OCI-LY1 (cell line): Measurements from ENCODE around the gene CLRN3.

ENCODE experiments used
- H2AFZ ChIP-seq: fragments of 200-600 bp; sonication (generic), shearing (Covaris generic); 2 replicates; pipeline ENCODE4 v1.6.0; 2014; ENCODE audit warnings: antibody characterized with exemption, mild to moderate bottlenecking, low read length
- H3F3A ChIP-seq: fragments of 200-600 bp; sonication (generic), shearing (Covaris generic); 2 replicates; pipeline ENCODE4 v1.6.0; 2014; ENCODE audit warnings: mild to moderate bottlenecking, antibody characterized with exemption, low read length, moderate library complexity; ENCODE audit not compliant: insufficient read depth
- H3K27ac ChIP-seq: fragments of 200-600 bp; sonication (generic); 2 replicates; pipeline ENCODE4 v1.5.1; 2014; ENCODE audit warnings: low read length, mixed run types, mild to moderate bottlenecking, low read depth; ENCODE audit not compliant: poor library complexity, severe bottlenecking
- H3K27me3 ChIP-seq: fragments of 200-600 bp; sonication (generic); 2 replicates; pipeline ENCODE4 v1.6.0; 2014; ENCODE audit warnings: antibody characterized with exemption, mild to moderate bottlenecking, low read length, moderate library complexity; ENCODE audit not compliant: insufficient read depth
- H3K36me3 ChIP-seq: fragments of 200-600 bp; sonication (generic); 2 replicates; pipeline ENCODE4 v1.6.1; 2014; ENCODE audit warnings: mild to moderate bottlenecking, antibody characterized with exemption, low read length, moderate library complexity, mixed read lengths; ENCODE audit not compliant: insufficient read depth
- H3K4me1 ChIP-seq: fragments of 200-600 bp; sonication (generic); 2 replicates; pipeline ENCODE4 v1.5.1; 2014; ENCODE audit warnings: mild to moderate bottlenecking, low read length, moderate library complexity; ENCODE audit not compliant: insufficient read depth, severe bottlenecking
- H3K4me2 ChIP-seq: fragments of 200-600 bp; sonication (generic), shearing (Covaris generic); 2 replicates; pipeline ENCODE4 v1.6.1; 2014; ENCODE audit warnings: low read length
- H3K4me3 ChIP-seq: fragments of 200-600 bp; sonication (generic); 2 replicates; pipeline ENCODE4 v1.5.1; 2014; ENCODE audit warnings: low read length, low read depth, mild to moderate bottlenecking, mixed read lengths; ENCODE audit not compliant: poor library complexity, severe bottlenecking
- H3K79me2 ChIP-seq: fragments of 200-600 bp; shearing (Covaris generic); 2 replicates; pipeline ENCODE4 v1.6.1; 2016; ENCODE audit warnings: mixed run types, low read length, mixed read lengths; ENCODE audit not compliant: insufficient read depth
- H3K9ac ChIP-seq: fragments of 200-600 bp; sonication (generic), shearing (Covaris generic); 2 replicates; pipeline ENCODE4 v1.6.1; 2014; ENCODE audit warnings: mild to moderate bottlenecking, low read length, mixed read lengths
- H3K9me2 ChIP-seq: fragments of 200-600 bp; sonication (generic), shearing (Covaris generic); 2 replicates; pipeline ENCODE4 v1.6.1; 2014; ENCODE audit warnings: low read depth, mild to moderate bottlenecking, low read length, mixed read lengths
- H3K9me3 ChIP-seq: fragments of 200-600 bp; shearing (Covaris generic); 2 replicates; pipeline ENCODE4 v1.6.1; 2014; ENCODE audit warnings: low read length, mixed read lengths
- H4K20me1 ChIP-seq: fragments of 200-600 bp; sonication (generic), shearing (Covaris generic); 2 replicates; pipeline ENCODE4 v1.6.0; 2016; ENCODE audit warnings: mild to moderate bottlenecking, low read length; ENCODE audit not compliant: insufficient read depth
- EZH2 ChIP-seq: fragments of 200-600 bp; sonication (generic), shearing (Covaris generic); IDR thresholded peaks from 2 replicates; pipeline ENCODE4 v1.8.0; 2017; ENCODE audit warnings: borderline replicate concordance, mixed run types, mild to moderate bottlenecking, antibody characterized with exemption, low read length, moderate library complexity, mixed read lengths
- TF ChIP-seq, protein P1 (sequence below): fragments of 200-600 bp; sonication (generic), shearing (Covaris generic); IDR thresholded peaks from 2 replicates; pipeline ENCODE4 v1.5.1; 2017; ENCODE audit warnings: mild to moderate bottlenecking, antibody characterized with exemption, low read length, moderate library complexity, mixed read lengths

The CLRN3 gene

DNA sequence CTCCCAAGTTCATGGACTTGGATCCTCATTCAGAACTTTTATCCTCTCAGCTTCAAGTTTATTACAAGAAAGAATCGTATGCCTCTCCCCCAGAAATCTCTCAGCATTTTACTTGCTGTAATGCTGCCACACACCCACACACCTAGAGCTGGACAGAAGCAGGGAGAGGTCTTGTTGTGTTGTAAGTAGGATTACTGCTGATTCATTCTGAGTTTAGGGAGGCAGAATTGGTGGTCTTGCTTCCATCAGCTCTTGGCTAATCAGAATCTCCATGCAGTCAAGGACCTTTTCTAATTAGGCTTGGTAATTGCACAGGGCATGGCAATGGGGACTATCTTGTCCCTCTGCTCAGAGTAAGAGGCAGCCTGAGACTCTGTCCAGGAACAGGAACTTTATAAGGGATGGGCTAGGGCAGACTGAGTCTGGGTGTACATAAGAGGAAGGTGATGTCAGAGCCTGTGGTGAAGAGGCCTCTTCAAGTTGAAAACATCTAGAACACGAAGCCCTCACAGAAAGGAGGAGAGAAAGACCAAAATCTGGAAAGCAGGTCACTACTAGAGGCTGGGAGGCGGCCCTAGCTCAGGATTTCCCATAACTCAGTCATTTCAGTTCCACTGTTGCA lies 7.1 kb upstream of the CLRN3 start:
- no peak overlapping the region for H2AFZ ChIP-seq
- no peaks in the 10 kb centered on the region for H3K79me2 ChIP-seq
- no peaks in the 10 kb centered on the region for H4K20me1 ChIP-seq
- no peak overlapping the region for H3K4me3 ChIP-seq
- H3K9ac ChIP-seq = no peak overlapping the region
- H3K36me3 ChIP-seq = no peaks in the 10 kb centered on the region
- H3K27ac ChIP-seq = no peak overlapping the region
- TF ChIP-seq EZH2 = no peak
- TF ChIP-seq, protein P1, sequence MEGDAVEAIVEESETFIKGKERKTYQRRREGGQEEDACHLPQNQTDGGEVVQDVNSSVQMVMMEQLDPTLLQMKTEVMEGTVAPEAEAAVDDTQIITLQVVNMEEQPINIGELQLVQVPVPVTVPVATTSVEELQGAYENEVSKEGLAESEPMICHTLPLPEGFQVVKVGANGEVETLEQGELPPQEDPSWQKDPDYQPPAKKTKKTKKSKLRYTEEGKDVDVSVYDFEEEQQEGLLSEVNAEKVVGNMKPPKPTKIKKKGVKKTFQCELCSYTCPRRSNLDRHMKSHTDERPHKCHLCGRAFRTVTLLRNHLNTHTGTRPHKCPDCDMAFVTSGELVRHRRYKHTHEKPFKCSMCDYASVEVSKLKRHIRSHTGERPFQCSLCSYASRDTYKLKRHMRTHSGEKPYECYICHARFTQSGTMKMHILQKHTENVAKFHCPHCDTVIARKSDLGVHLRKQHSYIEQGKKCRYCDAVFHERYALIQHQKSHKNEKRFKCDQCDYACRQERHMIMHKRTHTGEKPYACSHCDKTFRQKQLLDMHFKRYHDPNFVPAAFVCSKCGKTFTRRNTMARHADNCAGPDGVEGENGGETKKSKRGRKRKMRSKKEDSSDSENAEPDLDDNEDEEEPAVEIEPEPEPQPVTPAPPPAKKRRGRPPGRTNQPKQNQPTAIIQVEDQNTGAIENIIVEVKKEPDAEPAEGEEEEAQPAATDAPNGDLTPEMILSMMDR = no peak
- H3K4me1 ChIP-seq = no peaks in the 10 kb centered on the region
- H3K9me3 ChIP-seq = no peaks in the 10 kb centered on the region
- H3K9me2 ChIP-seq = no peaks in the 10 kb centered on the region
- no peak overlapping the region for H3K4me2 ChIP-seq
- H3F3A ChIP-seq = no peaks in the 10 kb centered on the region
- no peaks in the 10 kb centered on the region for H3K27me3 ChIP-seq

DNA sequence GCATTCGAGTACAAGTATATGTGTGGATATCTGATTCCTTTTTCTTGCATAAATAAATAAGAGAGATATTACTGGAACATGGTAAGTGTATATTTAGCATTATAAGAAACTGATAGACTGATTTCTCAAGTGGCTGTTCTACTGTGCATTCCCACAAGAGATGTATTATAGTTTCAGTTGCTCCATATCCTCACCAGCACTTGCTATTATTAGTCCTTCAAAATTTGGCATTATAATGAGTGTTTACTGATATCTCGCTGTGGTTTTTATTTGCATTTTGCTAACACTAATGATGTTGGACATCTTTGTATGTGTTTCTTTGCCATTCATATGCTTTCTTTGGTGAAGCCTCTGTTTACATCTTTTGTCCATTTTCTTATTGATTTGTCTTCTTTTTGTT lies 4.4 kb upstream of the CLRN3 start:
- H3K4me1 ChIP-seq = no peaks in the 10 kb centered on the region
- no peak overlapping the region for H3K4me2 ChIP-seq
- no peaks in the 10 kb centered on the region for H4K20me1 ChIP-seq
- no peaks in the 10 kb centered on the region for H3K79me2 ChIP-seq
- no peak overlapping the region for H3K27ac ChIP-seq
- no peaks in the 10 kb centered on the region for H3K9me3 ChIP-seq
- no peak overlapping the region for H2AFZ ChIP-seq
- H3K36me3 ChIP-seq = no peaks in the 10 kb centered on the region
- TF ChIP-seq EZH2 = no peak
- TF ChIP-seq, protein P1 = no peak
- no peak overlapping the region for H3K4me3 ChIP-seq
- H3K9me2 ChIP-seq = no peaks in the 10 kb centered on the region
- no peaks in the 10 kb centered on the region for H3K27me3 ChIP-seq
- H3K9ac ChIP-seq = no peak overlapping the region
- H3F3A ChIP-seq = no peaks in the 10 kb centered on the region

DNA sequence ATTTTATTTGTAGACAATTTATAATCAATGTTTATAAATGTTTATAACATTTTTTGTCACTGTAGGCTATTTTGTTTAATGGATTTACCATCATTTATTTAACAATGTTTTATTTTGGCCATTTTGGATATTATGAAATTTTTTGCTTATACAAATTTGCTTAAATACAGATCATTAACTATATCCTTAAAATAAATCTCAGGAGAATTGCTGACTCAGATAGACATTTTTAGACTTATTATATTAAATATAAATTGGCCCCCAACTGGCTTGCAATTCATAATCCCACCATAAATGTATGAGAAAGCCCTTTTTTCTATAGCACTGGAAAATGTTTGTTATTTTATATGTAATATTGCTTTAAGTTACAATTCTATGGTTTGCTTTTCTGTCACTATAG lies 3.8 kb upstream of the CLRN3 start:
- no peaks in the 10 kb centered on the region for H3K9me3 ChIP-seq
- H3K27ac ChIP-seq = no peak overlapping the region
- H3K9ac ChIP-seq = no peak overlapping the region
- H3K27me3 ChIP-seq = no peaks in the 10 kb centered on the region
- no peak overlapping the region for H2AFZ ChIP-seq
- no peaks in the 10 kb centered on the region for H3K36me3 ChIP-seq
- H4K20me1 ChIP-seq = no peaks in the 10 kb centered on the region
- no peak overlapping the region for H3K4me2 ChIP-seq
- H3K79me2 ChIP-seq = no peaks in the 10 kb centered on the region
- no peak overlapping the region for H3K4me3 ChIP-seq
- no peaks in the 10 kb centered on the region for H3K9me2 ChIP-seq
- no peak for TF ChIP-seq EZH2
- TF ChIP-seq, protein P1 = no peak
- no peaks in the 10 kb centered on the region for H3K4me1 ChIP-seq
- no peaks in the 10 kb centered on the region for H3F3A ChIP-seq
